NCI-H1417 treated with DMSO at 0.1 percent for 48 hours (cell line): ENCODE measurements around the gene KLHL26.
A peak's percentile ranks its signal among the peaks of the same experiment; 100 is the strongest.
"Not testable (repeated sequence)": the region's sequence is repeated elsewhere in the genome, so short reads cannot be mapped to it uniquely, and the experiment has no call there.

ENCODE experiments used
- DNase-seq: peaks from one replicate; lab custom pipeline; 2025; lab: John Stamatoyannopoulos, UW

KLHL26 gene

GRCh38 chr19:18666317-18666716, 29.5 kb downstream of the KLHL26 start:
- DNase-seq = no peak

- DNase-seq = no peak
Measured at GRCh38 chr19:18666784-18667183, 30.0 kb downstream of the KLHL26 start.

GRCh38 chr19:18667531-18668251, 30.9 kb downstream of the KLHL26 start:
- DNase-seq = no peak

- DNase-seq = no peak
Measured at GRCh38 chr19:18668252-18668631, 31.4 kb downstream of the KLHL26 start.

- DNase-seq = no peak
Measured at GRCh38 chr19:18668744-18669523, 32.1 kb downstream of the KLHL26 start.

- no peak for DNase-seq
Measured at GRCh38 chr19:18669524-18669817, 32.6 kb downstream of the KLHL26 start.

- no peak for DNase-seq
Measured at GRCh38 chr19:18669883-18670282, 33.1 kb downstream of the KLHL26 start.

GRCh38 chr19:18670312-18670711, 33.5 kb downstream of the KLHL26 start:
- DNase-seq = no peak

GRCh38 chr19:18671303-18672043, 34.6 kb downstream of the KLHL26 start:
- DNase-seq = no peak

GRCh38 chr19:18672044-18672451, 35.2 kb downstream of the KLHL26 start:
- no peak for DNase-seq

GRCh38 chr19:18672606-18673337, 35.9 kb downstream of the KLHL26 start:
- no peak for DNase-seq

GRCh38 chr19:18674616-18675015, 37.8 kb downstream of the KLHL26 start:
- no peak for DNase-seq

- no peak for DNase-seq
Measured at GRCh38 chr19:18675779-18676178, 39.0 kb downstream of the KLHL26 start.

- DNase-seq = no peak
Measured at GRCh38 chr19:18676692-18677091, 39.9 kb downstream of the KLHL26 start.

- DNase-seq = no peak
Measured at GRCh38 chr19:18677156-18677555, 40.3 kb downstream of the KLHL26 start.

GRCh38 chr19:18680148-18680547, 43.3 kb downstream of the KLHL26 start:
- not testable (repeated sequence) for DNase-seq

GRCh38 chr19:18682807-18683108, 45.9 kb downstream of the KLHL26 start:
- no peak for DNase-seq

GRCh38 chr19:18683109-18683957, 46.5 kb downstream of the KLHL26 start, which contains the start of gene CRTC1:
TSS of gene CRTC1 (plus strand) at chr19:18683680. CDS start at chr19:18683703, 23 bp downstream.
- DNase-seq = peak; percentile 25

GRCh38 chr19:18683958-18684641, 47.3 kb downstream of the KLHL26 start:
- DNase-seq = no peak

- DNase-seq = no peak
Measured at GRCh38 chr19:18684642-18684993, 47.8 kb downstream of the KLHL26 start.
